HG03469 (cell line): ENCODE results near the gene NCOR1.
"Not testable (repeated sequence)": the region's sequence is repeated elsewhere in the genome, so short reads cannot be mapped to it uniquely, and the experiment has no call there.

Experiments
- ATAC-seq: cut with Tn5 transposase; IDR thresholded peaks from one replicate; pipeline ENCODE4 v1.9.1; 2021; ENCODE audit warnings: mild to moderate bottlenecking, moderate library complexity, moderate number of reproducible peaks; ENCODE audit not compliant: unreplicated experiment

NCOR1 gene

DNA sequence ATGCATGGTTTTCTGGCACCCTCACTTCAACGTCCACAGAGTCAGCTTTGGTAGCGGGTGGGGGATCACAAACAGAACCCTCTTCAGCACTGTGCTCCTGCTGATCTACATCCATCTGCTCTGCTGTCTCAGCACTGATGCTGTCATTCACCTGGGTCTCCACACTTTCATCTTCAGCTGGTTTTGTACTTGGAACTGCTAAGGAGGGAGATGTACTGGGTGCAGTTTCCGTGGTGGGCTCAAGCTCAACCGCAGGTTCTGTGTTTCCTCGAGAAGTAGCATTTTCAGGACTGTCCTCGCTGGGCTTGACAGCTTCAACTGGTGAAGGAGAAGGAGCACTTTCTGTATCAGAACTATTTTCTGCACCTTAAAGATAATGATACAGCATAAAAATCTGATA, 113.9 kb downstream of the NCOR1 start:
- ATAC-seq, result no peak

DNA sequence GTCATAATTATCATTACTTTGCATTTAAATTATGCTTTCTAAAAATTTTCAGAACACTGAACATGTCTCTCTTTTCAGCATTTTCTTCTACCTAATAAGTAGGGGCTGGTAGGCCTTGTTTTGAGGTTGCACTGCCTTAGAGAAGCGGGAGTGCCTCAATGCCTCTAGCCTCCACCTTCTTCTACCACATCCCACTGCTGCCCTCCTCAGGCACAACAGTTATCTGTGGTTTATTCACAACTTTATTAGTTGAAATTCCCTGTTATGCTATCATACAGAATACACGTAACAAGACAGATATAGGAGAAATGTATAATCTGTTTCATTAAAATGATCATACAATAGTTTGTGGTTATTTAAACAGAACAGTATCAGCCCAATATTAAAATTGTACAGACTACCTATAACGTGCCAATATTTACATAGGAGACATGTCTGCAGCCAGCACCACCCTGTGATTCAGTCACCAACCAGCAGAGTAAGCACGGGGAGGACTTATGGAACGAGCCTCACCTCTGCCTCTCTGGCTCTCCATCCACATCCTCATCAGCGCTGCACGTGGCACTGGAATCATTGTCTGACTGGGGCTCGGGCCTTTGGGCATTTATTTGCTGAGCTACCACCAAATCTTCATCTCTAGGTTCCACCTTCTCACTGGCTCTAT, 114.5 kb downstream of the NCOR1 start:
- no peak for ATAC-seq

GRCh38 chr17:16091773-16092172, 123.6 kb downstream of the NCOR1 start:
- no peak for ATAC-seq

GRCh38 chr17:16086957-16087356, 128.4 kb downstream of the NCOR1 start:
- no peak for ATAC-seq

DNA sequence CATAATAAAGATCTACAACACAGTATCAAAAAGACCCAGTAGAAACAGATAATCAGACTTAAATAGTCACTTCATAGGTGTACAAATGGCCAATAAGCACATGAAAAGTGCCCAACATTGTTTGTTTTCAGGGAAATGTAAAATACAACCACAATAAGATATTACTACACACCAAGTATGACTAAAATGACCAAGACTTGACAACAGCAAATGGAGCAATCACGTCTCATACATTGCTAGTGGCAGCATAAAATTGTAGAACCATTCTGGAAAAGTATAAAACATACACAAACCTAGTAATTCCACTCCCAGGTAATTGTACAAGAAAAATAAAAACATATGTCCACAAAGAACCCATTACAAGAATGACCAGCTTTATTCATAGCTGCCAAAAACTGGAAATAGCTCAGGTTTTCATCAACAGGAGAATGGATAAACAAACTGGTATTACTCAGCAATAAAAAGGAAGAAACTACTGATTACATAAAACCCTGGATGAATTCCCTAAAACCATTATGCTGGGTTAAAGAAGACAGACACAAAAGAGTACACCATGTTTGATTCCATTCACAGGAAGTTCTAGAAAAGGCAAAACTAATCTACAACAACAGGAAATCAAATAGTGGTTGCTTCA, 130.2 kb downstream of the NCOR1 start:
- no peak for ATAC-seq

GRCh38 chr17:16083223-16083622, 132.1 kb downstream of the NCOR1 start:
- ATAC-seq, result no peak

DNA sequence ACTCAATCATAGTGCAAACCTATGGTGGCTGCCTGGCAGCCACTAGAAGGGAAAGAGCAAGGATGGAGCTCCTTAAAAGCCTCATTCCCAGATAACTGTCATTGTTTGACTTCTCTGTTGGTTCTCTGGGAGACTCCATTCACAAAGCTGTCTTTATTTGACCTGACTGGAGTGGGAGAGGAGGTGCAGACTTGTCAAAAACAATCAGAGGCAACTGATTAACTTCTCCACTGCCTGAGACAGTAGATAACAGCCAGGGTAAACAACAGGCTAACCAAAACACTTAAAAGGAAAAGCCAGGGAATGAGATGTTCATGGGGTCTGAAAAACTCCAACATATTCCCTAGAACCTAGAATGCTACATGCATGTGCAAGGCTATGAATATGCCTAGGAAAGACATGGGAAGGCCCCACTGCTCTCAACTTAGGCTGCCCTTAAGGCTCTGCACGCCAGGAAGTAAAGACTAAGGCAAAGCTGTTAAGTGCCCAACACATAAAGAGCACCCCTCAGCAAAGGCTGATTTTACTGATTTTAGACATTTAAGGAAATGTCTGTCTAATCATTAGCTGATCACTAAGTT, 133.7 kb downstream of the NCOR1 start:
- no peak for ATAC-seq

GRCh38 chr17:16080366-16080765, 135.0 kb downstream of the NCOR1 start:
- ATAC-seq, result no peak

- ATAC-seq, result no peak
Measured at GRCh38 chr17:16075949-16076348, 139.4 kb downstream of the NCOR1 start.

DNA sequence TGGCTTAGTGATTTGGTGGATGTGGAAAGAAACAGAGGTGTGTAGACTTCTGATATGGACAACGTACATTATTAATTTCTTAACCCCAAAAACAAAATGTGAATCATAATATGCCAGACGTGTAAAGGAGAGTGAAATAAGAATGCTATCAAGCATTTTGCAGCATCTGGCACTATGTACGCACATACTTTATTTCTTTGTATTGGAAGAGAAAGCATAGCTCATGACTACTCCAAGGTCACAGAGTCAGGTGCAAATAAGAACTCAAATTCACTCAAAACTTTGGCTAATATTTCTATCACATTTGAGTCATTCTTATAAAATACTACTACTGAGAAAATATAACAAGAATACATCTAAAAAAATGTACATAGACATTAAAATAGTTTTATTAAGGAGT, 140.9 kb downstream of the NCOR1 start:
- no peak for ATAC-seq

- no peak for ATAC-seq
Measured at GRCh38 chr17:16073845-16074244, 141.5 kb downstream of the NCOR1 start.

GRCh38 chr17:16072031-16072430, 143.3 kb downstream of the NCOR1 start:
- no peak for ATAC-seq

- no peak for ATAC-seq
Measured at GRCh38 chr17:16068323-16068722, 147.0 kb downstream of the NCOR1 start.

- no peak for ATAC-seq
Measured at GRCh38 chr17:16066125-16066524, 149.2 kb downstream of the NCOR1 start.

GRCh38 chr17:16061631-16062030, 153.7 kb downstream of the NCOR1 start:
- no peak for ATAC-seq

DNA sequence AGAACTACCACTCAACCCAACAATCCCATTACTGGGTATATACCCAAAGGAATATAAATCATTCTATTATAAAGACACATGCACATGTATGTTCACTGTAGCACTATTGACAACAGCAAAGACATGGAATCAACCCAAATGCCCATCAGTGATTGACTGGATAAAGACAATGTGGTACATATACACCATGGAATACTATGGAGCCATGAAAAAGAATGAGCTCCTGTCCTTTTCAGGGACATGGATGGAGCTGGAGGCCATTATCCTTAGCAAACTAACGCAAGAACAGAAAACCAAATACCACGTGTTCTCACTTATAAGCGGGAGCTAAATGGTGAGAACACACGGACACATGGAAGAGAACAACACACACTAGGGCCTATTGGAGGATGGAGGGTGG, 160.2 kb downstream of the NCOR1 start:
- not testable (repeated sequence) for ATAC-seq

DNA sequence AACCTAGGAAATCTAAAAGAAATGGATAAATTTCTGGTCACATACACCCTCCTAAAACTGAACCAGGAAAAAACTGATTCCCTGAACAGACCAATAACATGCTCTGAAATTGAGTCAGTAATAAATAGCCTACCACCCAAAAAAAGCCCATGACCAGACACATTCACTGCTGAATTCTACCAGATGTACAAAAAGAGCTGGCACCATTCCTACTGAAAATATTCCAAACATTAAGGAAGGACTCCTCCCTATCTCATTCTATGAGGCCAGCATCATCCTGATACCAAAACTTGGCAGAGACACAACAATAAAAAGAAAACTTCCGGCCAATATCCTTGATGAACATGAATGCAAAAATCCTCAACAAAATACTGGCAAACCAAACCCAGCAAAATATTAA, 162.8 kb downstream of the NCOR1 start:
- ATAC-seq, result no peak

- no peak for ATAC-seq
Measured at GRCh38 chr17:16050844-16051243, 164.5 kb downstream of the NCOR1 start.

GRCh38 chr17:16048811-16049449, 166.4 kb downstream of the NCOR1 start:
- no peak for ATAC-seq

DNA sequence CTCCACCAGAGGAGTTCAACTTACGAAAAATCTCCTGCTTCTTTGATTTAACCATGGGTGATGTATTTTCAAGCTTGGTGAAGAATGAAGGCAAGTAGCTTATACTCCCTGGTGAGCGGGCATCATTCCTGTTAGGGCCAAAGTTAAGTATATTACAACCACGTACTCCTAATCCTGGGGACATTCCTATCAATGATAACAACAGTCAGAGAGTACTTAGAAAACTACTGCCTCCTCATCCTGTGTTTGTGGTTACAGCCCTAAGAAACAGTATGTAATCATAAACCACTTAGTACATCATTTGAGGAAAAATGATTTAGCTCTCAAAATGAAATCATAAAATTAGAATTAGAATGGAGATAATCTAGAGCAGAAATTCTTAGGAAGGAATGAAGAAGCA, 168.4 kb downstream of the NCOR1 start:
- no peak for ATAC-seq

DNA sequence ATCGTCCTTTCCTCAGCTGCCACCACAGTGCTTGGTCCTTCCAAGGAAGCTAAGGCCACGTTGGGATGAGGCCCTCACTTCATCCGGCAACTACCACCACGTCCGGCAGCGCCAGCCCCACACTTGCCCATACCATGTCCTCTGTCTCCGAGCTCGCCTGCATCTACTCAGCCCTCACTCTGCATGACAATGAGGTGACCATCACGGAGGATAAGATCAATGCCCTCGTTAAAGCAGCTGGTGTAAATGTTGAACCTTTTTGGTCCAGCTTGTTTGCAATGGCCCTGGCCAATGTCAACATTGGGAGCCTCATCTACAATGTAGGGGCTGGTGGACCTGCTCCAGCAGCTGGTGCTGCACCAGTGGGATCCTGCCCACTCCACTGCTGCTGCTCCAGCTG, 170.8 kb downstream of the NCOR1 start:
- no peak for ATAC-seq

GRCh38 chr17:16040710-16041251, 174.6 kb downstream of the NCOR1 start:
- ATAC-seq, result no peak
